ENCODE results near the gene HYLS1.
"Not testable (repeated sequence)": the region's sequence is repeated elsewhere in the genome, so short reads cannot be mapped to it uniquely, and the experiment has no call there.

Gene HYLS1

GRCh38 chr11:125887373-125888324, at the start of gene HYLS1:
Gene HYLS1, plus strand, starts transcription at chr11:125887668. Its CDS starts 11,701 bp downstream, at chr11:125899369.
- DNase-seq (ENCODE audit: low read depth in 2 of 2), result peak; percentile 92 to 93

- DNase-seq (ENCODE audit: low read depth in 2 of 2), result no peak
These were observed 45.0 kb upstream of the HYLS1 start for GRCh38 chr11:125842321-125842948.

- no peak for DNase-seq (ENCODE audit: low read depth in 2 of 2)
These were observed 41.3 kb upstream of the HYLS1 start for GRCh38 chr11:125846188-125846587.

GRCh38 chr11:125857670-125858069, 29.8 kb upstream of the HYLS1 start:
- not testable (repeated sequence) for DNase-seq (ENCODE audit: low read depth in 2 of 2)

GRCh38 chr11:125862786-125863185, 24.7 kb upstream of the HYLS1 start:
- not testable (repeated sequence) for DNase-seq (ENCODE audit: low read depth in 2 of 2)

- DNase-seq (ENCODE audit: low read depth in 2 of 2), result not testable (repeated sequence)
These were observed 22.1 kb upstream of the HYLS1 start for GRCh38 chr11:125865354-125865753.

GRCh38 chr11:125869521-125869920, 17.9 kb upstream of the HYLS1 start:
- no peak for DNase-seq (ENCODE audit: low read depth in 2 of 2)

- no peak for DNase-seq (ENCODE audit: low read depth in 2 of 2)
These were observed 15.9 kb upstream of the HYLS1 start for GRCh38 chr11:125871391-125872137.

GRCh38 chr11:125872138-125872491, 15.4 kb upstream of the HYLS1 start:
- DNase-seq (ENCODE audit: low read depth in 2 of 2), result no peak

GRCh38 chr11:125873881-125874555, 13.4 kb upstream of the HYLS1 start:
- DNase-seq (ENCODE audit: low read depth in 2 of 2), result no peak

- peak; percentile 23 to 27 for DNase-seq (ENCODE audit: low read depth in 2 of 2)
These were observed 12.8 kb upstream of the HYLS1 start for GRCh38 chr11:125874556-125875124.

GRCh38 chr11:125881291-125881690, 6.2 kb upstream of the HYLS1 start:
- DNase-seq (ENCODE audit: low read depth in 2 of 2), result no peak

- no peak for DNase-seq (ENCODE audit: low read depth in 2 of 2)
These were observed 4.1 kb upstream of the HYLS1 start for GRCh38 chr11:125883375-125883774.

- no peak for DNase-seq (ENCODE audit: low read depth in 2 of 2)
These were observed 483 bp upstream of the HYLS1 start for GRCh38 chr11:125886997-125887372.

- no peak for DNase-seq (ENCODE audit: low read depth in 2 of 2)
These were observed 3.1 kb downstream of the HYLS1 start for GRCh38 chr11:125890447-125891100.

GRCh38 chr11:125892071-125892470, 4.6 kb downstream of the HYLS1 start:
- no peak for DNase-seq (ENCODE audit: low read depth in 2 of 2)

GRCh38 chr11:125892994-125893393, 5.5 kb downstream of the HYLS1 start:
- no peak for DNase-seq (ENCODE audit: low read depth in 2 of 2)

- DNase-seq (ENCODE audit: low read depth in 2 of 2), result no peak
These were observed 14.4 kb downstream of the HYLS1 start for GRCh38 chr11:125901872-125902271.

GRCh38 chr11:125902277-125902926, 14.9 kb downstream of the HYLS1 start:
- DNase-seq (ENCODE audit: low read depth in 2 of 2), result no peak
